SK-N-SH (cell line): Measurements from ENCODE around the gene MBNL1.

ENCODE experiments used
- CTCF ChIP-seq: fragments of 200-600 bp; sonication (generic); IDR thresholded peaks from 2 replicates; pipeline ENCODE4 v1.6.1; 2017; ENCODE audit warnings: antibody characterized with exemption, mild to moderate bottlenecking, moderate library complexity
- EZH2phosphoT487 ChIP-seq: fragments of 200-600 bp; sonication (generic); IDR thresholded peaks from 2 replicates; pipeline ENCODE4 v1.6.1; 2017; ENCODE audit warnings: low read depth, mixed run types, mild to moderate bottlenecking, antibody characterized with exemption, moderate library complexity, borderline replicate concordance
- FOSL2 ChIP-seq: IDR thresholded peaks from 2 replicates; pipeline ENCODE4 v1.4.0; 2012; ENCODE audit warnings: low read depth, mild to moderate bottlenecking, moderate library complexity, borderline replicate concordance
- NFIC ChIP-seq: IDR thresholded peaks from 2 replicates; pipeline ENCODE4 v1.4.0; 2012; ENCODE audit warnings: borderline replicate concordance
- NRF1 ChIP-seq: IDR thresholded peaks from 2 replicates; pipeline ENCODE4 v1.6.1; 2012; ENCODE audit warnings: low read depth, mild to moderate bottlenecking, low read length
- RXRA ChIP-seq: IDR thresholded peaks from 2 replicates; pipeline ENCODE4 v1.4.0; 2012; ENCODE audit warnings: low read depth, mild to moderate bottlenecking, borderline replicate concordance
- YY1 ChIP-seq: IDR thresholded peaks from 2 replicates; pipeline ENCODE4 v1.4.0; 2012; ENCODE audit warnings: low read depth, mild to moderate bottlenecking
- ZBTB33 ChIP-seq: IDR thresholded peaks from 2 replicates; pipeline ENCODE4 v1.4.0; 2012; ENCODE audit warnings: low read depth, borderline replicate concordance

GRCh38 chr3:152323834-152324233, 55.1 kb downstream of the MBNL1 start:
- TF ChIP-seq NRF1 = no peak
- no peak for TF ChIP-seq RXRA
- no peak for TF ChIP-seq ZBTB33
- no peak for TF ChIP-seq CTCF
- no peak for TF ChIP-seq YY1
- TF ChIP-seq EZH2phosphoT487 = no peak
- no peak for TF ChIP-seq NFIC
- no peak for TF ChIP-seq FOSL2
